Esophagus squamous epithelium (tissue), 5 donors: ENCODE results near the gene METTL2B. TPM values are rescaled to one million over a fixed set of nuclear protein-coding genes. Genes with fewer than 3 reads are reported as not detected.

Experiments
- DNase-seq: peaks from one replicate; lab custom pipeline; 2025; lab: John Stamatoyannopoulos, UW
- H3K27ac ChIP-seq, 4 donors: fragments of 200-600 bp; sonication (generic); one replicate each; pipeline ENCODE4 v1.5.1; 2016 to 2019; ENCODE audit warnings: mild to moderate bottlenecking in 1 of 4
- H3K27me3 ChIP-seq, 4 donors: fragments of 200-600 bp; sonication (generic); 1 replicate in 3 of 4; 2 replicates in 1 of 4; pipeline versions ENCODE4 v1.5.1 to v1.6.0; 2017 to 2021; ENCODE audit warnings: antibody characterized with exemption in 1 of 4
- H3K36me3 ChIP-seq, 3 donors: fragments of 200-600 bp; sonication (generic); one replicate each; pipeline ENCODE4 v1.5.1; 2016 to 2019
- H3K4me1 ChIP-seq, 3 donors: fragments of 200-600 bp; sonication (generic); one replicate each; pipeline ENCODE4 v1.5.1; 2017 to 2019
- H3K4me3 ChIP-seq, 4 donors: fragments of 200-600 bp; sonication (generic); 1 replicate in 3 of 4; 2 replicates in 1 of 4; pipeline ENCODE4 v1.5.1; 2016 to 2019; ENCODE audit warnings: mild to moderate bottlenecking in 2 of 4, moderate library complexity in 1 of 4
- H3K9me3 ChIP-seq, 3 donors: fragments of 200-600 bp; sonication (generic); one replicate each; pipeline ENCODE4 v1.5.1; 2016 to 2019
- POLR2A ChIP-seq, 4 donors: fragments of 450-650 bp; IDR thresholded peaks; one replicate each; pipeline ENCODE4 v1.6.1; 2017; ENCODE audit warnings: antibody characterized with exemption in 4 of 4, mild to moderate bottlenecking in 4 of 4, moderate library complexity in 3 of 4
- WGBS, 2 donors: methylation state at CpG; one replicate each; pipeline ENCODE4 v1.1.5; 2018; 5-methylcytosine and 5-hydroxymethylcytosine counted together
- intact Hi-C: fragments of 100-400 bp; cut with DNase I; formaldehyde crosslinking; loops from one replicate; pipeline ENCODE4 v1.15.0; 2022
- total RNA-seq, 4 donors: library from RNA; depleted of rRNA; stranded (reverse); fragments of >200 nt; gene quantifications; one replicate each; pipeline ENCODE4 v1.1.0, GENCODE V29; 2016
- TF ChIP-seq, protein P1 (sequence below), 6 experiments: fragments of 450-650 bp in 4 of 6; fragments of 200-600 bp in 2 of 6; sonication (generic) in 2 of 6; IDR thresholded peaks; one replicate each; pipeline ENCODE4 v1.5.1; 2016 to 2019; ENCODE audit warnings: antibody characterized with exemption in 6 of 6, mild to moderate bottlenecking in 4 of 6, moderate library complexity in 4 of 6
- donor health status: DM: yes; HTN: yes; CAD: no.

METTL2B gene
- total RNA-seq, 4 donors from 2014 or later = 20.2 to 26.6 (median 24.5) TPM

- WGBS, 2 donors = 19 to 43% methylated on average over 2 of the region's 2 CpGs
- peak overlapping the region; percentile 43 to 86 (median 78) for H3K27ac ChIP-seq
These were observed 44.8 kb upstream of the METTL2B start for GRCh38 chr7:128431754-128432153.

DNA sequence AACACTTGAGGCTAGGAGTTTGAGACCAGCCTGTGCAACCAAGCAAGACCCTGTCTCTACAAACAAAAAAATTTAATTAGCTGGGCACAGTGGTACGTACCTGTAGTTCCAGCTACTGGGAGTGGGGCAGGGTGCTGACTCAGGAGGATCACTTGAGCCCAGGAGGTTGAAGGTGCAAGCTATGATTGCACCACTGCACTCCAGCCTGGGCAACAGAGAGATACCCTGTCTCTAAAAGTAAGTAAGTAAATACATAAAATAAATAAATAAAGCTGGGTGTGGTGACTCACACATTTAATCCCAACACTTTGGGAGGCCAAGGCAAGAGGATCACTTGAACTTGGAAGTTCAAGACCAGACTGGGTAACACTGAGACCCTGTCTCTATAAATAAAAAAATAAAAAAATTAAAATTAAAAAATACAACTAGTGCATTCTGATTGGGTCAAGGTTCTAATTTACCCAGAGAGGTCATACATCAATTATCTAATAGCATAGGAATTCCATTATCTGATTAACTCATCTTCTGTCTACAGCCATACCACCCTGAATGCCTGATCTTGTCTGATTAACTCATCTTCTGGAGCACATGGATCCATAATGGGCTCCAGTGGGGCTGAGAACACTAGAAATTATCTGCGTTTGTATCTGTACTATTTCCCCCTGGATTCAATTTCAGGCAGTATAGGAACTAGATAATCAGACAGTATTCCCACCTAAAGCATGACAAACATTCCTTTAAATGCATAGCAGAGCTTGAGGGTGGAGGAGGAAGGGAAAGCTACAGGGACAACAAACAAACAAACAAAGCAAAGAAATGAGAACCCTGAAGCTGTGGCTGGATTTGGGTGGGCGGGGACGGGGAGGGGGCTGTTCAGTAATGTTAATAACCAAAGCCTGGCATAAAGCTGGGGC, 41.9 kb upstream of the METTL2B start:
- Histone ChIP-seq H3K27me3 (no peaks in the 10 kb centered on the region), H3K4me3 (no peak overlapping the region), H3K27ac (peak overlapping the region in 3 of 4 donors; percentile 3 to 86 (median 59)), H3K4me1 (peaks cover 0 to 72% (median 22%) of the 10 kb centered on the region in 3 donors), H3K36me3 (no peaks in the 10 kb centered on the region), H3K9me3 (no peaks in the 10 kb centered on the region)
- WGBS, 2 donors = 33 to 55% methylated on average over 4 of the region's 4 CpGs
- intact Hi-C loops = no loop called here
- DNase-seq = no peak
- TF ChIP-seq, protein P1, sequence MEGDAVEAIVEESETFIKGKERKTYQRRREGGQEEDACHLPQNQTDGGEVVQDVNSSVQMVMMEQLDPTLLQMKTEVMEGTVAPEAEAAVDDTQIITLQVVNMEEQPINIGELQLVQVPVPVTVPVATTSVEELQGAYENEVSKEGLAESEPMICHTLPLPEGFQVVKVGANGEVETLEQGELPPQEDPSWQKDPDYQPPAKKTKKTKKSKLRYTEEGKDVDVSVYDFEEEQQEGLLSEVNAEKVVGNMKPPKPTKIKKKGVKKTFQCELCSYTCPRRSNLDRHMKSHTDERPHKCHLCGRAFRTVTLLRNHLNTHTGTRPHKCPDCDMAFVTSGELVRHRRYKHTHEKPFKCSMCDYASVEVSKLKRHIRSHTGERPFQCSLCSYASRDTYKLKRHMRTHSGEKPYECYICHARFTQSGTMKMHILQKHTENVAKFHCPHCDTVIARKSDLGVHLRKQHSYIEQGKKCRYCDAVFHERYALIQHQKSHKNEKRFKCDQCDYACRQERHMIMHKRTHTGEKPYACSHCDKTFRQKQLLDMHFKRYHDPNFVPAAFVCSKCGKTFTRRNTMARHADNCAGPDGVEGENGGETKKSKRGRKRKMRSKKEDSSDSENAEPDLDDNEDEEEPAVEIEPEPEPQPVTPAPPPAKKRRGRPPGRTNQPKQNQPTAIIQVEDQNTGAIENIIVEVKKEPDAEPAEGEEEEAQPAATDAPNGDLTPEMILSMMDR (IDR thresholded peaks at IDR 0.05) = no peak
- no peak for TF ChIP-seq POLR2A (IDR thresholded peaks at IDR 0.05)

More at GRCh38 chr7:128431754-128432153, 44.8 kb upstream of the METTL2B start:
- Histone ChIP-seq H3K36me3 (no peaks in the 10 kb centered on the region), H3K27me3 (no peaks in the 10 kb centered on the region), H3K4me3 (no peak overlapping the region), H3K9me3 (no peaks in the 10 kb centered on the region), H3K4me1 (peaks cover 0 to 82% (median 22%) of the 10 kb centered on the region in 3 donors)
- no peak for DNase-seq
- no peak for TF ChIP-seq POLR2A (IDR thresholded peaks at IDR 0.05)
- TF ChIP-seq, protein P1 (IDR thresholded peaks at IDR 0.05) = no peak
- intact Hi-C loops = no loop called here

- Histone ChIP-seq H3K27ac (peak overlapping the region in 3 of 4 donors; percentile 3 to 86 (median 59)), H3K4me1 (peaks cover 0 to 65% (median 22%) of the 10 kb centered on the region in 3 donors), H3K9me3 (no peaks in the 10 kb centered on the region), H3K36me3 (no peaks in the 10 kb centered on the region), H3K4me3 (no peak overlapping the region), H3K27me3 (no peaks in the 10 kb centered on the region)
- no peak for TF ChIP-seq POLR2A (IDR thresholded peaks at IDR 0.05)
- TF ChIP-seq, protein P1 (IDR thresholded peaks at IDR 0.05) = no peak
- intact Hi-C loops = no loop called here
- 39 to 65% methylated on average over 3 of the region's 3 CpGs for WGBS, 2 donors
- DNase-seq = no peak
These were observed 41.2 kb upstream of the METTL2B start for GRCh38 chr7:128435327-128435686.

DNA sequence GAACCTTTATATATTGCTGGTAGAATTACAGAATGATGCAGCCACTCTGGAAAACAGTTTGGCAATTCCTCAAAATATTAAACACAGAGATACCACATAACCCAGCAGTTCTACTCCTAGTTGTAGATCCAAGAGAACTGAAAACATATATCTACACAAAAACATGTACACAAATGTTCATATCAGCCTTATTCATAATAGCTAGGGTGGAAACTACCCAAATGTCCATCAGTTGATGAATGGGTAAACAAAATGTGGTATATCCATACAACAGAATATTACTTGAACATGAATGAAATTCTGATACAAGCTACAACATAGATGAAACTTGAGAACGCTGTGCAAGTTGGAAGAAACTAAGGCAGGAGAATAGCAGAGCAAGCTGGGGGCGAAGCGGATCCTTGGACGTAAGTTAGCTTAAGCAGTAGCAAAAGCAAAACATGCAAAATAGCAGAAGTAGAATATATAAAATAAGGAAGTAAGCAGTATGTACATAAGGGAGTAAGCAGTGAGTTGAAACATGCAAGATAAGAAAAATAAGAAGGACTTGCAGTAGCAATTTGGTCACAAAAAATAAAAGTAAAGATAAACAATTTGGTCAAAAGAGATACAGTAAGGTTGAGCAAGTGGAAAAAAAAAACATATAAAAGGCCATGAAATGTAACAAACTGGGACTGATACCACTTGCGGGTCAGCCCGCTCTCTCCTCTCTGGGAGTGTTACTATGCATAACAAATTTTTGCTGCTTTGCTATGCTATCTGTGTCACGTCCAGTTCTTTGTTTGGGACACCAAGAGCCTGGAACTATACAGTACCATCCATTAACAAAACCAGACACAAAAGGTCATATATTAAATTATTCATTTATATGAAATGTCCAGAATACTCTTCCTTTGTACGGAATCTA, 38.9 kb upstream of the METTL2B start:
- DNase-seq = no peak
- intact Hi-C loops = no loop called here
- H3K27ac ChIP-seq = no peak overlapping the region
- H3K27me3 ChIP-seq = no peaks in the 10 kb centered on the region
- 73 to 88% methylated on average over 8 of the region's 8 CpGs for WGBS, 2 donors
- H3K4me3 ChIP-seq = no peak overlapping the region
- TF ChIP-seq, protein P1 (IDR thresholded peaks at IDR 0.05) = no peak
- TF ChIP-seq POLR2A (IDR thresholded peaks at IDR 0.05) = no peak
- no peaks in the 10 kb centered on the region for H3K9me3 ChIP-seq
- peaks cover 0 to 43% (median 13%) of the 10 kb centered on the region in 3 donors for H3K4me1 ChIP-seq
- no peaks in the 10 kb centered on the region for H3K36me3 ChIP-seq
